Hepatocyte (in vitro differentiated cells): ENCODE results near the gene PHACTR3. TPM values are rescaled to one million over a fixed set of nuclear protein-coding genes. Genes with fewer than 3 reads are reported as not detected.

ENCODE experiments used
- DNase-seq: peaks from one replicate; pipeline ENCODE4 v3.0.0-alpha.2; 2016; ENCODE audit warnings: low spot score
- H2AFZ ChIP-seq: fragments of 200-600 bp; sonication (generic); 2 replicates; pipeline ENCODE4 v1.6.0; 2016; ENCODE audit warnings: antibody characterized with exemption, mild to moderate bottlenecking
- H3K27ac ChIP-seq: fragments of 200-600 bp; sonication (generic); 2 replicates; pipeline ENCODE4 v1.5.1; 2016; ENCODE audit warnings: mild to moderate bottlenecking
- H3K27me3 ChIP-seq: fragments of 200-600 bp; sonication (generic); 2 replicates; pipeline ENCODE4 v1.6.1; 2016
- H3K36me3 ChIP-seq: fragments of 200-600 bp; sonication (generic); replicated peaks from 2 replicates; pipeline ENCODE4 v1.5.1; 2016; ENCODE audit warnings: low read depth; ENCODE audit not compliant: insufficient read depth
- H3K4me1 ChIP-seq: fragments of 200-600 bp; sonication (generic); 2 replicates; pipeline ENCODE4 v1.5.1; 2016; ENCODE audit warnings: mild to moderate bottlenecking, moderate library complexity; ENCODE audit not compliant: insufficient read depth
- H3K4me2 ChIP-seq: fragments of 200-600 bp; sonication (generic); 2 replicates; pipeline ENCODE4 v1.6.0; 2016
- H3K4me3 ChIP-seq: fragments of 200-600 bp; sonication (generic); 2 replicates; pipeline ENCODE4 v1.5.1; 2016; ENCODE audit warnings: mild to moderate bottlenecking
- H3K79me2 ChIP-seq: fragments of 200-600 bp; sonication (generic); 2 replicates; pipeline ENCODE4 v1.6.0; 2017; ENCODE audit warnings: mild to moderate bottlenecking
- H3K9me2 ChIP-seq: fragments of 200-600 bp; sonication (generic); replicated peaks from 2 replicates; pipeline ENCODE4 v1.6.0; 2017; ENCODE audit warnings: mild to moderate bottlenecking; ENCODE audit not compliant: insufficient read depth
- H3K9me3 ChIP-seq: fragments of 200-600 bp; sonication (generic); 2 replicates; pipeline ENCODE4 v1.5.1; 2016; ENCODE audit warnings: low read depth, mild to moderate bottlenecking
- H4K20me1 ChIP-seq: fragments of 200-600 bp; sonication (generic); 2 replicates; pipeline ENCODE4 v1.6.0; 2016; ENCODE audit warnings: mild to moderate bottlenecking; ENCODE audit not compliant: insufficient read depth, poor library complexity, severe bottlenecking
- CTCF ChIP-seq: fragments of 200-600 bp; sonication (generic); IDR thresholded peaks from 2 replicates; pipeline ENCODE4 v1.5.1; 2016; ENCODE audit warnings: antibody characterized with exemption, mild to moderate bottlenecking; ENCODE audit not compliant: poor library complexity
- EZH2 ChIP-seq: fragments of 200-600 bp; sonication (generic); IDR thresholded peaks from 2 replicates; pipeline ENCODE4 v1.6.1; 2016; ENCODE audit warnings: antibody characterized with exemption, mild to moderate bottlenecking, borderline replicate concordance
- EZH2phosphoT487 ChIP-seq: fragments of 200-600 bp; sonication (generic); IDR thresholded peaks from one replicate; pipeline ENCODE4 v1.6.1; 2018; ENCODE audit warnings: antibody characterized with exemption, mild to moderate bottlenecking, low read depth, moderate library complexity; ENCODE audit not compliant: unreplicated experiment, severe bottlenecking
- WGBS: methylation state at CpG from one replicate; pipeline ENCODE4 v1.1.6; 2016; ENCODE audit warnings: low lambda C conversion rate; ENCODE audit errors: missing lambda C conversion rate; 5-methylcytosine and 5-hydroxymethylcytosine counted together
- polyA plus RNA-seq: library from polyadenylated mRNA; unstranded; fragments of >200 nt; fragmentation: Nextera tagmentation; extraction: Ambion mirVana; gene quantifications from 2 replicates; pipeline ENCODE4 v1.2.1, GENCODE V29; 2016
- total RNA-seq: library from RNA; depleted of rRNA; stranded (reverse); fragments of >200 nt; gene quantifications from 2 replicates; pipeline ENCODE4 v1.2.3, GENCODE V29; 2014

The PHACTR3 gene
- total and polyA plus RNA-seq, 2 experiments from 2014 or later, result 5.2 to 7.5 TPM

GRCh38 chr20:59821788-59822187 lies 217.4 kb downstream of the PHACTR3 start:
- no peak for DNase-seq
- Histone ChIP-seq H3K79me2 (no peaks in the 10 kb centered on the region), H3K36me3 (no peaks in the 10 kb centered on the region), H2AFZ (no peak overlapping the region), H3K27me3 (no peaks in the 10 kb centered on the region), H3K9me3 (no peaks in the 10 kb centered on the region), H3K4me3 (no peak overlapping the region), H3K4me1 (peaks cover 3% of the 10 kb centered on the region), H3K9me2 (no peaks in the 10 kb centered on the region), H3K27ac (no peak overlapping the region), H4K20me1 (no peaks in the 10 kb centered on the region), H3K4me2 (no peak overlapping the region)
- 75% methylated on average over 2 of the region's 19 CpGs for WGBS
- TF ChIP-seq EZH2, result no peak
- TF ChIP-seq EZH2phosphoT487, result no peak
- no peak for TF ChIP-seq CTCF

- H3K4me3 ChIP-seq, result no peak overlapping the region
- H2AFZ ChIP-seq, result no peak overlapping the region
- H3K4me1 ChIP-seq, result peaks cover 5% of the 10 kb centered on the region
- 84% methylated on average over 21 of the region's 21 CpGs for WGBS
- H3K27ac ChIP-seq, result no peak overlapping the region
- DNase-seq, result no peak
- H3K4me2 ChIP-seq, result no peak overlapping the region
- H3K79me2 ChIP-seq, result no peaks in the 10 kb centered on the region
- H3K9me2 ChIP-seq, result no peaks in the 10 kb centered on the region
- TF ChIP-seq CTCF (no peak), EZH2phosphoT487 (no peak), EZH2 (no peak)
- H3K36me3 ChIP-seq, result no peaks in the 10 kb centered on the region
- H3K27me3 ChIP-seq, result no peaks in the 10 kb centered on the region
- no peaks in the 10 kb centered on the region for H4K20me1 ChIP-seq
- no peaks in the 10 kb centered on the region for H3K9me3 ChIP-seq
These were observed 218.1 kb downstream of the PHACTR3 start for GRCh38 chr20:59822291-59823029.

GRCh38 chr20:59823030-59823423 lies 218.7 kb downstream of the PHACTR3 start:
- Histone ChIP-seq H3K27ac (no peak overlapping the region), H4K20me1 (no peaks in the 10 kb centered on the region), H3K79me2 (no peaks in the 10 kb centered on the region), H3K4me2 (no peak overlapping the region), H2AFZ (no peak overlapping the region), H3K27me3 (no peaks in the 10 kb centered on the region), H3K4me3 (no peak overlapping the region), H3K9me2 (no peaks in the 10 kb centered on the region), H3K9me3 (no peaks in the 10 kb centered on the region), H3K36me3 (no peaks in the 10 kb centered on the region), H3K4me1 (peaks cover 5% of the 10 kb centered on the region)
- TF ChIP-seq EZH2, result no peak
- no peak for TF ChIP-seq CTCF
- no peak for TF ChIP-seq EZH2phosphoT487
- 83% methylated on average over 9 of the region's 9 CpGs for WGBS
- no peak for DNase-seq
